HT-29 (cell line): ENCODE results near the gene UBXN1. TPM values are rescaled to one million over a fixed set of nuclear protein-coding genes. Genes with fewer than 3 reads are reported as not detected.
A peak's percentile ranks its signal among the peaks of the same experiment; 100 is the strongest.

Source experiments
- DNase-seq: peaks from one replicate; pipeline ENCODE4 v3.0.0-alpha.2; 2015; ENCODE audit warnings: low spot score
- total RNA-seq: library from RNA; depleted of rRNA; stranded (reverse); fragments of >200 nt; shearing (Covaris generic); gene quantifications from 2 replicates; pipeline ENCODE4 v1.2.3, GENCODE V29; 2014; rRNA removed

Gene UBXN1
- total RNA-seq: 247 and 265 TPM in 2 replicates

- DNase-seq: peak; percentile 91
Measured at GRCh38 chr11:62678770-62679696, at the start of gene UBXN1. Gene UBXN1, minus strand, starts transcription at chr11:62679073. Its CDS starts 150 bp downstream, at chr11:62678923.

GRCh38 chr11:62728171-62728988, 49.5 kb upstream of the UBXN1 start, which contains the start of gene TTC9C:
Gene TTC9C, plus strand, starts transcription at chr11:62728486. Its CDS starts 363 bp downstream, at chr11:62728849.
- peak; percentile 95 for DNase-seq

- peak; percentile 100 for DNase-seq
Measured at GRCh38 chr11:62727872-62728170, 48.9 kb upstream of the UBXN1 start.

GRCh38 chr11:62727165-62727871, 48.4 kb upstream of the UBXN1 start, which contains the start of gene HNRNPUL2:
Gene HNRNPUL2, minus strand, starts transcription at chr11:62727457. Its CDS starts 301 bp downstream, at chr11:62727156.
- DNase-seq: peak; percentile 100

GRCh38 chr11:62726915-62727164, 48.0 kb upstream of the UBXN1 start:
- no peak for DNase-seq

GRCh38 chr11:62726156-62726914, 47.5 kb upstream of the UBXN1 start:
- DNase-seq: peak; percentile 39

GRCh38 chr11:62725646-62726045, 46.8 kb upstream of the UBXN1 start:
- peak; percentile 59 for DNase-seq

- DNase-seq: no peak
Measured at GRCh38 chr11:62724171-62724570, 45.3 kb upstream of the UBXN1 start.

GRCh38 chr11:62721994-62722393, 43.1 kb upstream of the UBXN1 start:
- no peak for DNase-seq

- no peak for DNase-seq
Measured at GRCh38 chr11:62719302-62719978, 40.6 kb upstream of the UBXN1 start.

- no peak for DNase-seq
Measured at GRCh38 chr11:62716816-62717215, 37.9 kb upstream of the UBXN1 start.

- no peak for DNase-seq
Measured at GRCh38 chr11:62716206-62716605, 37.3 kb upstream of the UBXN1 start.

GRCh38 chr11:62715150-62716130, 36.6 kb upstream of the UBXN1 start:
- DNase-seq: no peak

GRCh38 chr11:62713343-62713742, 34.5 kb upstream of the UBXN1 start:
- peak; percentile 75 for DNase-seq

GRCh38 chr11:62712861-62713260, 34.0 kb upstream of the UBXN1 start:
- no peak for DNase-seq

GRCh38 chr11:62712276-62712812, 33.5 kb upstream of the UBXN1 start:
- DNase-seq: no peak

GRCh38 chr11:62710001-62710345, 31.1 kb upstream of the UBXN1 start:
- DNase-seq: no peak

- DNase-seq: peak; percentile 99
Measured at GRCh38 chr11:62709247-62710000, 30.6 kb upstream of the UBXN1 start.
